Cerebellar cortex (tissue), 1 donor: ENCODE measurements around the gene CYTH4.
"Not testable (repeated sequence)": the region's sequence is repeated elsewhere in the genome, so short reads cannot be mapped to it uniquely, and the experiment has no call there.

ENCODE experiments used
- DNase-seq: peaks from one replicate; pipeline ENCODE4 v3.0.0-alpha.2; 2015; ENCODE audit warnings: low spot score

The CYTH4 gene

DNA sequence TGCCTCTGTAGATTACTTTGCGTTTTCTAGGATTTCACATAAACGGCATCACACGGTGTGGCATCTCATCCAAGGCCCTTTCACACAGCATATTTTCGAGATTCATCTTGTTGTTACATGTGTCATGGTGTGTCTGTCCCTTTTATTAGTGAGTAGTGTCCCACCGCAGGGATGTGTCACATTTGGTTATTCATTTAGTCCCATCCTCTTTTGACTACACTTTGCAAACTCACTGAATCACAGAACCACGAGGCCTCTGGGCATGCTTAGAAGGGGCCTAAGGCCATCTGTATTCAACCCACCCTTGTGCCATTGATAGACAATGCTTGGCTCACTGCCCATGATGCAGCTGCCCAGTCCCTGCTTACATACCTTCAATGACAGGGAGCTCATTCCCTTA is 34.1 kb upstream of the CYTH4 start:
- DNase-seq: no peak

DNA sequence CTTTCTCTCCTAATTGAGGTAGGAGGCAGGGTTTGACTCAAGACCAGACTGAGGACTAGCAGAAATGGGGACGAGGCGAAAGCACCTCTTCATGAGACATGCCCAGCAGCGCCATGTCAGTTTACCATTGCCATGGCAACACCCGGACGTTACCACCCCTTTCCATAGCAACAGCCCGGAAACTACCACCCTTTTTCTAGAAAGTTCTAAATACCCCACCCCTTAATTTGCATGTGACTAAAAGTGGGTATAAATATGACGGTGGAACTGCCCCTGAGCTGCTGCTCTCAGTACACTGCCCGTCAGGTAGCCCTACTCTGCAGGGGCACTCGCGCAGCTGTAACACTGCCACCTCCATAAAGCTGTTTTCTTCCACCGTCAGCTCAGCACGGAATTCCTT is 32.3 kb upstream of the CYTH4 start:
- no peak for DNase-seq

GRCh38 chr22:37251836-37252235 is 30.5 kb upstream of the CYTH4 start:
- DNase-seq: not testable (repeated sequence)

GRCh38 chr22:37253126-37253660 is 29.1 kb upstream of the CYTH4 start:
- DNase-seq: no peak

DNA sequence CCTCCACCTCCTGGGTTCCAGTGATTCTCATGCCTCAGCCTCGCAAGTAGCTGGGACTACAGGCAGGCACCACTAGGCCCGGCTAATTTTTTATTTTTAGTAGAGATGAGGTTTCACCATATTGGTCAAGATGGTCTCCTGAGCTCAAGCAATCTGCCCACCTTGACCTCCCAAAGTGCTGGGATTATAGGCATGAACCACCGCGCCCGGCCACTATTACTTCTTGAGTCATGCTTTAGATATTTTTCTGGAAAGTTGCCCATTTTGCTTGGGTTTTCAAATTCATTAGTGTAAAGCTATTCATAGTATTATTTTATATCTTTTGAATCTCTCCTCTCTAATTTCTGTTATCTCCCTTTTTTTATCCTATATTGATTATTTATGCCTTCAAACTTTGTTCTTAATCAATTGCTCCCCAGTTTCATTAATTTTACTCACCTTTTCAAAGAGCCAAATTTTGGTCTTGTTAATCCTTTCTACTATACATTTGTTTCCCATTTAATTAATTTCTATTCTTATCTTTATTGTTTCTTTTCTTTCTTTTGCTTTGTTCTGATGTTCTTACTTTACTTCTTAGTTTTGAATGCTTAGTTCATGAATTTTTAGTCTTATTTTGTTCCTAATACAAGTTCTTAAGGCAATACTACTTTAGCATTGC is 28.0 kb upstream of the CYTH4 start:
- DNase-seq: no peak

DNA sequence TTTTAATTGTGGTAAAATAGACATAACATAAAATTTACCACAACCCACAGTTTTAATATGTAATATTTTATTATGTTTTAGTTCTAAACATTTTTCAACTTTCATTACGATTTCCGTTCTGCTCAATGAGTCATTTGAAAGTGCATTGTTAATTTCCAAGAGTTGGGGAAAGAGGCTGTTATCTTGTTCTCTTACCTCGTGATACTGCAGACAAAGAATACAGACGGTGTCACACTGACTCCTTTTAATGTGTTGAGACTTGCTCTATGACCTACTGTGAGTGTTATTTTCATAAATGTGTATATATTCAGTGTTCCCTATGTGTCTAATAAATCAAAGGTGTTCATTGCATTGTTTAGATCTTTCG is 27.5 kb upstream of the CYTH4 start:
- DNase-seq: no peak

DNA sequence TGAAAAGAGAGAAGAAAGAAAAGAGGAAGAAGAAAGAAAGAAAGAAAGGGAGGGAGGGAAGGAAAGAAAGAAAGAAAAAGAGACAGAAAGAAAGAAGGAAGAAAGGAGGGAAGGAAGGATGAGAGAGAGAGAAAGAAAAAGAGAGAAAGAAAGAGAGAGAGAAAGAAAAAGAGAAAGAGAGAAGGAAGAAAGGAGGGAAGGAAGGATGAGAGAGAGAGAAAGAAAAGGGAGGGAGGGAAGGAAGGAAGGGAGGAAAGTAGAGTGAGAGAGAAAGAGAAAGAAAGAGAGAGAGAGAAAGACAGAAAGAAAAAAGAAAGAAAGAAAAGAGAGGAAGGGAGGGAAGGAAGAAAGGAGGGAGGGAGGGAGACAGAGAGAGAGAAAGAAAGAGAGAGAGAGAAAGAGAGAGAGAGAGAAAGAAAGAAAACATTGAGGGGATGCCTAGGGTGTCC is 26.7 kb upstream of the CYTH4 start:
- DNase-seq: no peak

- DNase-seq: no peak
Measured at GRCh38 chr22:37256075-37256726, 26.1 kb upstream of the CYTH4 start.

DNA sequence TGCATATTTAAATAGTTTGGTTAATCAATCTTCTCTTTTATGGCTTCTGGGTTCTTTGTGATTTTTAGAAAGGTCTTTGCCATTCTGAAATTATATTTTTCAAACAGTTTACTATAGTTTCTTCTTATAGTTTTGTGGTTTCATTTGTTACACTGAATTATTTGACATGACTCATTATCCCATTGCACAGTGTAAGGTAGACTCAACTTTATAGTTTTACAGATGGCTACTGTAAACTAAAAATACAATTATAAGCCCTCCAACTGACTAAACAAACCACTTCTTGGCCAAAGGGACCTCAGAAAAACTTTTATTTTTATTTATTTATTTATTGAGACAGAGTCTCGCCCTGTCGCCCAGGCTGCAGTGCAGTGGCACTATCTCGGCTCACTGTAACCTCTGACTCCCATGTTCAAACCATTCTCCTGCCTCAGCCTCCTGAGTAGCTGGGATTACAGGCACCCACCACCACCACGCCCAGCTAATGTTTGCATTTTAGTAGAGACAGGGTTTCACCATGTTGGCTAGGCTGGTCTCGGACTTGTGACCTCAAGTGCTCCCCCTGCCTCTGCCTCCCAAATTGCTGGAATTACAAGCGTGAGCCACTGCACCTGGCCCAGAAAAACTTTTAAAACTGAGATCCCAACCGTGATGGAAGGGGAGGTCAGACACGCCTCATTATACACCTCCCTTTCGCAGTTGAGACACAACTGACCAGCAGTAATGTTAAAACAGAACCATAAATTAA is 24.1 kb upstream of the CYTH4 start:
- no peak for DNase-seq

DNA sequence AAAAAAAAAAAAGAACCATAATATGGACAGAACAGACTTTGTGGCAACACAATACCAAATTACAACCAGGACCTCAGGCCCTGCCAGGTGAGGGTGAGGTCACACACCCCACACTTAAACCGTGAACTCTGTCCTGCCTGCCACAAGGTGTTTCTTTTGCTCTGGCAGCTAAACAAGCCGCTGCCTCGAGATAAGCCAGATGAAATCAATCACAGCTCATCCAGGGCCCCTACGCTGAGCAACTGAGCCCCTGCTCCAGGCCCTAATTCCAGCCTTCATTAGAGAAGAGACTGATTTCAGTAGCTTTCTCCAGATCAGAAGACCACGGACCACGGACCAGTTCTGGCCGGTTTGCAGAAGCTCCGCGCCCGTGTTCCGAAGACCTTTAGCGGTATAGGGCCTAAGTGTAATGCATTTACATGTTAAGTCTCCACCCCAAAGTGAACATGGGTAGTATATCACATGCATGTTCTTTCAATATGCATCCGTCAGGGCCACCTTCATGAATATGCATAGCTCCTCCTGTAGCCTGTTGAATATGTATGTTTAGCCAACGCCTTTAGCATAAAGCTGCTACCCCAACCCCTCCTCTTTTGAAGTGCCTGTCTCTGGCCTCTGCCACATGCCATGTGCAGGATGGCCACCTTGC is 23.4 kb upstream of the CYTH4 start:
- DNase-seq: no peak

DNA sequence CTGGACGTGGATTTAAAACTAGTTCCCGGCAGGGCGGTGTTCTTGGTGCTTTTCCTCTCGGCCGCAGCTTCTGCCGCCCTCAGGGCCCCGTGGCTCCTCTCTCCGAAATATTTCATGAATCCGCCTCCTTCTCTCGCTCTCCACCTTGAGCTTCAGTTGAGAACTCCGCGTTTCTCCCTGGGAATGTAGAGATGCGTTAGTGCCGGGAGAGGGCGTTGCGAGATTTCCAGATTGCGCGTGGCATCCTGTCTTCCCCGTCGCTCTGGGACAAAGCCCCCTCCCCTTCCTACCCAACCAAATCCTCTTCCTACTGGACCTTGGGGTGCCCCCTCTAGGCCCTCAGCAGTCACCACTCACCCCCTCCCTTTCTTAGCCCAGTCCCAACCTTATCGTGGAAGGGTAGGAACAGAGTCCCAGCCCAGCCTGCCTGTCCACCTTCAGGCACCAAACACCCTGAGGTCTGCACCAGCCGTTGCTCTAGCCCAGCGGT is 22.7 kb upstream of the CYTH4 start:
- peak; percentile 13 for DNase-seq

GRCh38 chr22:37260155-37260795 is 22.0 kb upstream of the CYTH4 start:
- no peak for DNase-seq

DNA sequence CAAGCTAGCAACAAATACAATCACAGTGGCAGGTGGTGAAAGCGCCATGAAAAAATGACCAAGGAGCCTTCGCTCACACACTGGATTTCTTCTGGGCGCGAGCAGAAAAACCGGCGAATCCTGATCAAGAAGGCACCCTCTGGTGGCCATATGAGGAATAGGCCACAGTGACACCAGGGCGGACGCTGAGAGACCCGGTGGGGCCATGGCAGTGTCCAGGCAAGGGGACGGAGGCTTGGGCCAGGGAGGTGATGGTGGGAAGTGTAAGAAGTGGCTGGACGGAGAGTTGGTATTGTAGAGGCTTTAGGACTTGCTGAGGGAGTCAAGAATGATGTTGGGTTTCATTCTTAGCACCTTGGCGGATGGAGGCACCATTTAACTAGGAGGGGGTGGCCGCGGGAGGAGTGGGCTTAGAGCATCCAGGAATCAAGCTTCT is 21.4 kb upstream of the CYTH4 start:
- DNase-seq: peak; percentile 44

DNA sequence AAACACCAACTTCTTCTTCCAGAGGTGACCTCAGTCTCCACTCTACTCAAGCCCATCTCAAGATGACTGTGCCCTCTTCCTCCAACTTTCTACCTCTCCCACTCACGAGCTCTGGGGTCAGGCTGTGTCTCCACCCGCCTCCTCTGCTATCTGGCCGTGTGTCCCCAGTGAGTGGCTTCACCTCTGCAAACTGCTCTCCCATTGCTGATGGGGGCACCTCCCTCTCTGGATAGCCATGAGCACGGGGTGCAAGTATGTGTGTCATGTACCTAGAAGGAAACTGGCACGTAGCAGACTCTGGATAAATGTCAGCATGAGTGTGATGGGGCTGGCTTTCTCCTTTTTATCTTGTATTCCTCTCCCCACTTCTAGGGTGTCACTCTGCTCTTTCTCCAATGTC is 20.0 kb upstream of the CYTH4 start:
- DNase-seq: no peak

DNA sequence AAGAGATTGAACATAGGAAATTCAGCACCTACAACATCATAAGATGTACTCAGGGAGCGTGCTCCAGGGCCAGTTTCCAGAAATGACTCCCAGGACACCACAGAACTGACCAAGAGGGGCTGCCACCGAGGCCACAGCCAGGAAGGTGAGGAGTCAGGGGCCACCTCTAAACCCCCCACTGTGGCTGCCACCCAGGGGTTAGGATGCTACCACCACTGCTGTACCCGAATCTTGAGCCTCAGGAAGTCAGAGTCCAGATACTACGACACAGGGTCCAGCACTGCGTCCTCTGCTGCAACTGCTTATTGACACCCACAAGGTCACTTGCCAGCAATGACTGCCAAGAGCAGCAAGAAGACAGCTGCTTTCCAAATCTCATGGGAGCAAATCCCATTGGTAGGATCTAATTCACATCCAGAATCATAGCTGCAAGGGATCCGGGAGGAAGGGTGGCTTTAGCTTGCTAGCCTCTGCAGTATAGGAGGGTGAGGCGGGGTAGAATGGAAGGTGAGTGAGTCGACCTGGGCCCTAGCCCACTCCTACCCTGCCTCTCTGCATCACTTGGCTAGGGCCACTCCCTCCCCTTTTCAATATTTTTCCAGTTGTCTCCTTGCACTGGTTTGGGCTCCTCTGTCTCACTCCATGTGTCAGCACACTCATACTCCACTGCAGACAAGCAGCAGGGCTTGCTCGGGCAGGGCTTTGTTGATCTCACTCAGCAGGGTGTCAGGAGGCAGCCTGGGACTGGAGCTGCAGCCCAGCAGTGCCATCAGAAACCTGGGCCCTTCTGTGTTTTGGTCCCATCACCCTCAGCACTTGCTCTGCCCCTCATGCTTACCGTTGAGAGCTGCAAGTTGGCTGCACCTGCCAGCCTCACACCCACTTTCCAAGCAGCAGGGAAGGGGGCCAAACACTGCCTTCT is 18.1 kb upstream of the CYTH4 start:
- no peak for DNase-seq

DNA sequence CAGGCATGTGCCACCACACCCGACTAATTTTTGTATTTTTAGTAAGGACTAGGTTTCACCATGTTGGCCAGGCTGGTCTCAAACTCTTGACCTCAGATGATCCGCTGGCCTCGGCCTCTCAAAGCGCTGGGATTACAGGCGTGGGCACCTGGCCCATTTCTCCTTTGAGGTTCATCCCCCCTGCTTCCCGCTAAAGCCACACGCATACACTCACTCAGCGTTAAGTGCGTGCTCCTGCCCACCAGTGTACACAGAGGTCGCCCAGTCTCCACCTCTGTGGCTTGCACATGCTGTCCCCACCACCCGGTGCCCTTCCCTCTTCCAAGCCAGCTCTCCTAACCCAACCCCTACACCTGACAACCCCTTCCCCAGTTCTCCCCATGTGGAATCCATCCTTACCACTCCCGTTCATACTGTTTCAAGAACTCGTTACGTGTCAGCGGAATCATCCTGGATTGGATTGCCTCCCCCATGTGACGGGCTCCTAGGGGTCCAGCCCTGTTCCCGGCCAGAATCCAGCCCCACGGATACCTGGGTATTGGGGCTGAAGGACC is 15.7 kb upstream of the CYTH4 start:
- no peak for DNase-seq

DNA sequence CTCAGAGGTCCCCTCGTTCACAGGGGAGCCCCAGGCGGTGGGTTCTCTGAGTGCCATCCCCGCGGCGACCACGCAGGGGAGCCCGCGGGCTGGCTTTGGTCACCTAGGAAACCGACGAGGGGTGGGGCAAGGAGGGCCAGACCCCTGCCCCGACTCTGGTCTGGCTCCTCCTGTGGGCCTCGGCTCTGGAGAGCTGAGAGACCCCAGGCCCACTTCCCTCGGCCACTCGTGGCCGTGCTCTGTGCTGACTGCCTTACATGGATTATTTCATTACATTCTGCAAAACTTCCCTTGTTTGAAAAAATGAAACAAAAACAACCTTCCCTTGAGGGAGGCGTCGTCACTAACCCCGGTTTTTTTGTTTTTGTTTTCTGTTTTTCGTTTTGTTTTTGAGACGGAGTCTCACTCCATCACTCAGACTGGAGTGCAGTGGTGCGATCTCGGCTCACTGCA is 15.1 kb upstream of the CYTH4 start:
- DNase-seq: peak; percentile 12

GRCh38 chr22:37267661-37268413 is 14.5 kb upstream of the CYTH4 start:
- DNase-seq: no peak

DNA sequence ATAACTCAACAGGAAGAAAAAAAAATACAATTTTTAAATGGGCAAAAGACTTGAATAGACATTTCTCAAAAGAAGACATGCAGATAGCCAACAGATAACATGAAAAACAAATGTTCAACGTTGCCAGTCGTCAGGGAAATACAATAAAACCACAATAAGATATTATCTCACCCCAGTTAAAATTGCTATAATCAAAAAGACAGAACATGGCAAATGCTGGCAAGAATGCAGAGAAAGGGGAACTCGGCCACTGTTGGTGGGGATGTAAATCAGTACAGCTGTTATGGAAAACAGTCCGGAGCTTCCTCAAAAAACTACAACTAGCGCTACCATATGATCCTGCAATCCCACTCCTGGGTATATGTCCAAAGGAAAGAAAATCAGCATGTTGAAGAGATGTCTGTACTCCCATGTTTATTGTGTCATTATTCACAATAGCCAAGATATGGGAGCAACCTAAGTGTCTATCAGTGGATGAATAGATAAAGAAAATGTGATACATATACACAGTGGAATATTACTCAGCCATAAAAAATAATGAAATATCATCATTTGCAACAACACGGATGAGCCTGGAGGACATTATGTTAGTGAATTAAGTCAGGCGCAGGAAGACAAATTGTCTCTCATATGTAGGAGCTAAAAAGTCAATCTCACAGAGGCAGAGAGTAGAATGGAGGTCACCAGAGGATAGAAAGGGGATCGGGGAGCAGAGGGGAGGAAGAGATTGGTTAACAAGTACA is 12.2 kb upstream of the CYTH4 start:
- DNase-seq: no peak
